ENCODE results near the gene TKFC. TPM values are rescaled to one million over a fixed set of nuclear protein-coding genes. Genes with fewer than 3 reads are reported as not detected.

Gene TKFC
- total RNA-seq, 6 experiments from 2014 or later: 36.6 to 216 (median 124) TPM

- ATAC-seq (no peak), DNase-seq (no peak)
- Histone ChIP-seq H3K4me3 (no peak overlapping the region), H3K4me1 (no peaks in the 10 kb centered on the region), H3K27ac (no peak overlapping the region), H3K9me3 (no peaks in the 10 kb centered on the region), H3K27me3 (no peaks in the 10 kb centered on the region), H3K36me3 (peaks cover 16 to 99% (median 49%) of the 10 kb centered on the region in 4 donors)
- intact Hi-C loops (cut with DNase I): no loop called here
- no peak for TF ChIP-seq CTCF (IDR thresholded peaks at IDR 0.05)
- no peak for TF ChIP-seq POLR2A (IDR thresholded peaks at IDR 0.05)
- 80% methylated on average over 1 of the region's 7 CpGs for WGBS (ENCODE audit: insufficient coverage, low coverage, low lambda C conversion rate, missing lambda C conversion rate)
Measured at GRCh38 chr11:61309739-61310138, 23.3 kb upstream of the TKFC start.

- no peaks in the 10 kb centered on the region for H3K27me3 ChIP-seq
- intact Hi-C loops (cut with DNase I): no loop called here
- no peak overlapping the region for H3K4me3 ChIP-seq
- ATAC-seq (no peak), DNase-seq (no peak)
- WGBS (ENCODE audit: insufficient coverage, low coverage, low lambda C conversion rate, missing lambda C conversion rate): 88% methylated on average over 7 of the region's 8 CpGs
- no peak overlapping the region for H3K27ac ChIP-seq
- H3K9me3 ChIP-seq: no peaks in the 10 kb centered on the region
- TF ChIP-seq CTCF (IDR thresholded peaks at IDR 0.05) (no peak), POLR2A (IDR thresholded peaks at IDR 0.05) (no peak)
- H3K36me3 ChIP-seq: peaks cover 16 to 100% (median 53%) of the 10 kb centered on the region in 4 donors
- H3K4me1 ChIP-seq: no peaks in the 10 kb centered on the region
Measured at GRCh38 chr11:61310749-61311148, 22.3 kb upstream of the TKFC start.

- 63% methylated on average over 2 of the region's 2 CpGs for WGBS (ENCODE audit: insufficient coverage, low coverage, low lambda C conversion rate, missing lambda C conversion rate)
- no peak for TF ChIP-seq CTCF (IDR thresholded peaks at IDR 0.05)
- no peak for TF ChIP-seq POLR2A (IDR thresholded peaks at IDR 0.05)
- intact Hi-C loops (cut with DNase I): no loop called here
- no peaks in the 10 kb centered on the region for H3K27me3 ChIP-seq
- no peaks in the 10 kb centered on the region for H3K9me3 ChIP-seq
- peak in 1 of 4 donors; percentile 73 for ATAC-seq
- peaks cover 6 to 83% (median 52%) of the 10 kb centered on the region in 4 donors for H3K36me3 ChIP-seq
- H3K4me3 ChIP-seq: no peak overlapping the region
- H3K27ac ChIP-seq: no peak overlapping the region
- no peak for DNase-seq
- no peaks in the 10 kb centered on the region for H3K4me1 ChIP-seq
Measured at GRCh38 chr11:61315260-61315659, 17.8 kb upstream of the TKFC start.

GRCh38 chr11:61325649-61326414, 7.2 kb upstream of the TKFC start:
- ATAC-seq (peak in 2 of 4 donors; percentile 34 to 78), DNase-seq (no peak)
- intact Hi-C loops (cut with DNase I): no loop called here
- Histone ChIP-seq H3K36me3 (peaks cover 13 to 88% (median 47%) of the 10 kb centered on the region in 4 donors), H3K27me3 (no peaks in the 10 kb centered on the region), H3K4me1 (no peaks in the 10 kb centered on the region), H3K27ac (no peak overlapping the region), H3K4me3 (no peak overlapping the region), H3K9me3 (no peaks in the 10 kb centered on the region)
- 100% methylated on average over 1 of the region's 2 CpGs for WGBS (ENCODE audit: insufficient coverage, low coverage, low lambda C conversion rate, missing lambda C conversion rate)
- no peak for TF ChIP-seq CTCF (IDR thresholded peaks at IDR 0.05)
- TF ChIP-seq POLR2A (IDR thresholded peaks at IDR 0.05): no peak

Measured in right lobe of liver (tissue), 6 donors.